NCI-H1105 treated with DMSO at 0.1 percent for 48 hours (cell line): ENCODE measurements around the gene TCEAL1.
A peak's percentile ranks its signal among the peaks of the same experiment; 100 is the strongest.
"Not testable (repeated sequence)": the region's sequence is repeated elsewhere in the genome, so short reads cannot be mapped to it uniquely, and the experiment has no call there.

ENCODE experiments used
- DNase-seq: peaks from one replicate; lab custom pipeline; 2025; lab: John Stamatoyannopoulos, UW

The TCEAL1 gene

GRCh38 chrX:103635436-103635835 is 6.7 kb downstream of the TCEAL1 start:
- DNase-seq = no peak

- DNase-seq = no peak
Measured at GRCh38 chrX:103637604-103638338, 9.0 kb downstream of the TCEAL1 start.

- DNase-seq = peak; percentile 14
Measured at GRCh38 chrX:103638479-103639346, 9.9 kb downstream of the TCEAL1 start.

- no peak for DNase-seq
Measured at GRCh38 chrX:103640401-103641155, 11.8 kb downstream of the TCEAL1 start.

- no peak for DNase-seq
Measured at GRCh38 chrX:103644125-103644524, 15.3 kb downstream of the TCEAL1 start.

- no peak for DNase-seq
Measured at GRCh38 chrX:103647630-103648029, 18.9 kb downstream of the TCEAL1 start.

GRCh38 chrX:103651151-103651773 is 22.5 kb downstream of the TCEAL1 start:
- no peak for DNase-seq

GRCh38 chrX:103655230-103656000 is 26.6 kb downstream of the TCEAL1 start:
- DNase-seq = not testable (repeated sequence)

GRCh38 chrX:103656617-103657016 is 27.8 kb downstream of the TCEAL1 start:
- DNase-seq = no peak

- not testable (repeated sequence) for DNase-seq
Measured at GRCh38 chrX:103657066-103657465, 28.3 kb downstream of the TCEAL1 start.

GRCh38 chrX:103658681-103659433 is 30.1 kb downstream of the TCEAL1 start:
- DNase-seq = no peak

GRCh38 chrX:103659460-103659859 is 30.7 kb downstream of the TCEAL1 start:
- not testable (repeated sequence) for DNase-seq

- no peak for DNase-seq
Measured at GRCh38 chrX:103663981-103664762, 35.4 kb downstream of the TCEAL1 start.

GRCh38 chrX:103666202-103667107 is 37.7 kb downstream of the TCEAL1 start:
- DNase-seq = no peak

- no peak for DNase-seq
Measured at GRCh38 chrX:103669745-103670144, 41.0 kb downstream of the TCEAL1 start.

GRCh38 chrX:103674531-103675454 is 46.0 kb downstream of the TCEAL1 start:
- no peak for DNase-seq

GRCh38 chrX:103678199-103678993 is 49.6 kb downstream of the TCEAL1 start:
- no peak for DNase-seq
